ENCODE data around the gene OR2G3.

GRCh38 chr1:247627951-247628350 lies 22.6 kb downstream of the OR2G3 start:
- TF ChIP-seq EZH2 (IDR thresholded peaks at IDR 0.05; ENCODE audit: borderline replicate concordance, insufficient read depth, low read depth, low read length, poor library complexity, severe bottlenecking), result no peak
- TF ChIP-seq, protein P1, sequence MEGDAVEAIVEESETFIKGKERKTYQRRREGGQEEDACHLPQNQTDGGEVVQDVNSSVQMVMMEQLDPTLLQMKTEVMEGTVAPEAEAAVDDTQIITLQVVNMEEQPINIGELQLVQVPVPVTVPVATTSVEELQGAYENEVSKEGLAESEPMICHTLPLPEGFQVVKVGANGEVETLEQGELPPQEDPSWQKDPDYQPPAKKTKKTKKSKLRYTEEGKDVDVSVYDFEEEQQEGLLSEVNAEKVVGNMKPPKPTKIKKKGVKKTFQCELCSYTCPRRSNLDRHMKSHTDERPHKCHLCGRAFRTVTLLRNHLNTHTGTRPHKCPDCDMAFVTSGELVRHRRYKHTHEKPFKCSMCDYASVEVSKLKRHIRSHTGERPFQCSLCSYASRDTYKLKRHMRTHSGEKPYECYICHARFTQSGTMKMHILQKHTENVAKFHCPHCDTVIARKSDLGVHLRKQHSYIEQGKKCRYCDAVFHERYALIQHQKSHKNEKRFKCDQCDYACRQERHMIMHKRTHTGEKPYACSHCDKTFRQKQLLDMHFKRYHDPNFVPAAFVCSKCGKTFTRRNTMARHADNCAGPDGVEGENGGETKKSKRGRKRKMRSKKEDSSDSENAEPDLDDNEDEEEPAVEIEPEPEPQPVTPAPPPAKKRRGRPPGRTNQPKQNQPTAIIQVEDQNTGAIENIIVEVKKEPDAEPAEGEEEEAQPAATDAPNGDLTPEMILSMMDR (IDR thresholded peaks at IDR 0.05), result no peak

All from B cell (primary cell).